IMR-90 (cell line): ENCODE measurements around the gene RDH11. TPM values are rescaled to one million over a fixed set of nuclear protein-coding genes. Genes with fewer than 3 reads are reported as not detected.

Experiments
- ATAC-seq: fragments of 200-7000 bp; cut with Tn5 transposase; 2 replicates; pipeline ENCODE4 v1.9.1; 2020; ENCODE audit warnings: low read depth, mild to moderate bottlenecking, moderate library complexity
- BruUV-seq: library from RNA; stranded (reverse); fragments of 400-500 nt; replicated peaks from 2 replicates; lab custom pipeline; 2021; lab: Mats Ljungman, UMichigan
- CTCF ChIA-PET: fragments of 300-600 bp; formaldehyde crosslinking; extraction: SDS; loops from one replicate; lab custom pipeline; 2021; ENCODE audit warnings: antibody characterized with exemption; lab: Yijun Ruan, JAX
- POLR2A ChIA-PET: fragments of 300-600 bp; sonication (Branson Sonifier 250); formaldehyde crosslinking; loops from one replicate; lab custom pipeline; 2022; ENCODE audit warnings: antibody characterized with exemption; ENCODE audit not compliant: unreplicated experiment; lab: Charles Lee
- DNase-seq: peaks from one replicate; pipeline ENCODE4 v3.0.0; 2013
- H2AFZ ChIP-seq: replicated peaks from 2 replicates; pipeline ENCODE3; 2013; ENCODE audit warnings: low read length, mild to moderate bottlenecking; ENCODE audit not compliant: poor library complexity
- H2AK5ac ChIP-seq: 2 replicates; pipeline ENCODE4 v1.6.1; 2013; ENCODE audit warnings: low read depth, low read length, inconsistent platforms
- H2AK9ac ChIP-seq: replicated peaks from 2 replicates; pipeline ENCODE3; 2013; ENCODE audit warnings: mild to moderate bottlenecking, low read depth, low read length, moderate library complexity; ENCODE audit not compliant: poor library complexity
- H2BK120ac ChIP-seq: 2 replicates; pipeline ENCODE4 v1.6.1; 2013; ENCODE audit warnings: low read depth, low read length, inconsistent platforms
- H2BK15ac ChIP-seq: 3 replicates; pipeline ENCODE4 v1.6.1; 2013; ENCODE audit warnings: low read depth, low read length, inconsistent platforms
- H2BK20ac ChIP-seq: 2 replicates; pipeline ENCODE4 v1.6.1; 2013; ENCODE audit warnings: low read depth, mild to moderate bottlenecking, inconsistent platforms, low read length, moderate library complexity
- H2BK5ac ChIP-seq: 2 replicates; pipeline ENCODE4 v1.6.1; 2013; ENCODE audit warnings: mild to moderate bottlenecking, low read depth, low read length, inconsistent platforms; ENCODE audit not compliant: poor library complexity, severe bottlenecking
- H3K14ac ChIP-seq: replicated peaks from 2 replicates; pipeline ENCODE4 v1.6.1; 2013; ENCODE audit warnings: low read depth, low read length, inconsistent platforms
- H3K18ac ChIP-seq: 2 replicates; pipeline ENCODE4 v1.6.1; 2013; ENCODE audit warnings: low read depth, low read length, control low read depth
- H3K23ac ChIP-seq: 2 replicates; pipeline ENCODE4 v1.6.1; 2013; ENCODE audit warnings: low read depth, low read length, inconsistent platforms
- H3K27ac ChIP-seq: 2 replicates; pipeline ENCODE4 v1.5.1; 2013; ENCODE audit warnings: mild to moderate bottlenecking, control low read depth, low read length; ENCODE audit not compliant: insufficient read depth
- H3K27me3 ChIP-seq: 2 replicates; pipeline ENCODE4 v1.6.1; 2013; ENCODE audit warnings: low read length; ENCODE audit not compliant: control insufficient read depth, insufficient read depth
- H3K36me3 ChIP-seq: 2 replicates; pipeline ENCODE4 v1.6.1; 2013; ENCODE audit warnings: low read length, mixed read lengths; ENCODE audit not compliant: control insufficient read depth, insufficient read depth
- H3K4ac ChIP-seq: 2 replicates; pipeline ENCODE4 v1.6.1; 2013; ENCODE audit warnings: low read depth, low read length, inconsistent platforms
- H3K4me1 ChIP-seq: 2 replicates; pipeline ENCODE4 v1.6.1; 2013; ENCODE audit warnings: low read length, mixed read lengths; ENCODE audit not compliant: control insufficient read depth, insufficient read depth
- H3K4me2 ChIP-seq: 2 replicates; pipeline ENCODE4 v1.6.1; 2013; ENCODE audit warnings: low read depth, mild to moderate bottlenecking, control low read depth, low read length, moderate library complexity
- H3K4me3 ChIP-seq: 2 replicates; pipeline ENCODE4 v1.5.1; 2013; ENCODE audit warnings: low read depth, mild to moderate bottlenecking, control low read depth, low read length, moderate library complexity; ENCODE audit not compliant: insufficient read depth
- H3K56ac ChIP-seq: 2 replicates; pipeline ENCODE4 v1.6.1; 2013; ENCODE audit warnings: low read length, inconsistent platforms; ENCODE audit not compliant: insufficient read depth; ENCODE audit errors: extremely low read depth
- H3K79me1 ChIP-seq, 2 experiments: 2 replicates each; pipeline ENCODE4 v1.6.1; 2013; ENCODE audit warnings: low read length in 2 of 2, inconsistent platforms in 1 of 2, low read depth in 1 of 2
- H3K9ac ChIP-seq: 2 replicates; pipeline ENCODE4 v1.6.1; 2013; ENCODE audit warnings: low read depth, low read length, control low read depth
- H3K9me1 ChIP-seq: 2 replicates; pipeline ENCODE4 v1.6.1; 2013; ENCODE audit warnings: low read length, inconsistent platforms; ENCODE audit not compliant: insufficient read depth
- H3K9me3 ChIP-seq: 2 replicates; pipeline ENCODE4 v1.6.1; 2013; ENCODE audit warnings: low read length; ENCODE audit not compliant: control insufficient read depth, insufficient read depth
- H4K20me1 ChIP-seq: 2 replicates; pipeline ENCODE4 v1.6.1; 2013; ENCODE audit warnings: low read length, inconsistent platforms; ENCODE audit not compliant: insufficient read depth
- H4K5ac ChIP-seq: 2 replicates; pipeline ENCODE4 v1.6.1; 2013; ENCODE audit warnings: mild to moderate bottlenecking, low read depth, low read length, control low read depth
- H4K8ac ChIP-seq, 2 experiments: 2 replicates each; pipeline ENCODE4 v1.6.1; 2013; ENCODE audit warnings: low read depth in 2 of 2, low read length in 2 of 2, control low read depth in 1 of 2, inconsistent platforms in 1 of 2
- H4K91ac ChIP-seq: 2 replicates; pipeline ENCODE4 v1.6.1; 2013; ENCODE audit warnings: low read depth, low read length, inconsistent platforms; ENCODE audit not compliant: insufficient read depth
- BHLHE40 ChIP-seq: fragments of 150-350 bp; IDR thresholded peaks from 2 replicates; pipeline ENCODE4 v1.6.1; 2016; ENCODE audit warnings: mild to moderate bottlenecking, low read depth, low read length
- CEBPB ChIP-seq: IDR thresholded peaks from 2 replicates; pipeline ENCODE4 v1.6.1; 2012; ENCODE audit warnings: low read depth, low read length, improper control_type of control experiment
- CHD1 ChIP-seq: IDR thresholded peaks from 2 replicates; pipeline ENCODE4 v1.6.1; 2012; ENCODE audit warnings: low read depth, low read length, improper control_type of control experiment
- CTCF ChIP-seq: conservative IDR thresholded peaks from 2 replicates; pipeline ENCODE4 v1.5.1; 2012; ENCODE audit warnings: mild to moderate bottlenecking, low read depth, low read length, improper control_type of control experiment
- ELK1 ChIP-seq: fragments of 150-350 bp; IDR thresholded peaks from 2 replicates; pipeline ENCODE4 v1.6.1; 2016; ENCODE audit warnings: low read depth, mild to moderate bottlenecking, low read length, moderate library complexity, borderline replicate concordance
- FOS ChIP-seq: fragments of 150-350 bp; IDR thresholded peaks from 2 replicates; pipeline ENCODE4 v1.6.1; 2016; ENCODE audit warnings: low read depth, low read length
- MAFK ChIP-seq: IDR thresholded peaks from 2 replicates; pipeline ENCODE4 v1.6.1; 2012; ENCODE audit warnings: low read depth, low read length, improper control_type of control experiment
- MAZ ChIP-seq: IDR thresholded peaks from 2 replicates; pipeline ENCODE4 v1.6.1; 2012; ENCODE audit warnings: low read depth, mild to moderate bottlenecking, low read length, improper control_type of control experiment, moderate library complexity, borderline replicate concordance
- MXI1 ChIP-seq: IDR thresholded peaks from 2 replicates; pipeline ENCODE4 v1.6.1; 2012; ENCODE audit warnings: low read depth, mild to moderate bottlenecking, low read length, moderate library complexity, borderline replicate concordance
- NFE2L2 ChIP-seq: fragments of 150-350 bp; IDR thresholded peaks from 2 replicates; pipeline ENCODE4 v1.6.1; 2016; ENCODE audit warnings: low read depth, mild to moderate bottlenecking, low read length
- POLR2A ChIP-seq: IDR thresholded peaks from 2 replicates; pipeline ENCODE4 v1.6.1; 2012; ENCODE audit warnings: mild to moderate bottlenecking, low read depth, low read length
- RAD21 ChIP-seq: IDR thresholded peaks from 2 replicates; pipeline ENCODE4 v1.6.1; 2012; ENCODE audit warnings: low read length, improper control_type of control experiment
- RCOR1 ChIP-seq: IDR thresholded peaks from 2 replicates; pipeline ENCODE4 v1.6.1; 2012; ENCODE audit warnings: mild to moderate bottlenecking, low read length, improper control_type of control experiment; ENCODE audit not compliant: insufficient replicate concordance
- RFX5 ChIP-seq: IDR thresholded peaks from 2 replicates; pipeline ENCODE4 v1.8.0; 2012; ENCODE audit warnings: low read depth, mild to moderate bottlenecking, low read length, moderate library complexity
- SMC3 ChIP-seq: fragments of 150-350 bp; IDR thresholded peaks from 2 replicates; pipeline ENCODE4 v1.6.1; 2016; ENCODE audit warnings: low read depth, mild to moderate bottlenecking, antibody characterized with exemption, low read length, moderate library complexity
- USF2 ChIP-seq: fragments of 150-350 bp; IDR thresholded peaks from 2 replicates; pipeline ENCODE4 v1.6.1; 2017; ENCODE audit warnings: mild to moderate bottlenecking, antibody characterized with exemption, low read length, low read depth
- WGBS, 2 experiments: methylation state at CpG; one replicate each; pipeline versions ENCODE4 v1.1.5 to v1.1.7; 2013; ENCODE audit warnings: missing lambda C conversion rate in 2 of 2; ENCODE audit not compliant: insufficient read length in 1 of 2; ENCODE audit errors: extremely low coverage in 2 of 2; 5-methylcytosine and 5-hydroxymethylcytosine counted together
- dilution Hi-C: fragments of 300-500 bp; cut with HindIII; formaldehyde crosslinking; loops from one replicate; pipeline ENCODE4 v1.14.3; 2018; ENCODE audit warnings: low sequenced_read_pairs; ENCODE audit not compliant: unreplicated experiment
- in situ Hi-C: fragments of 300-500 bp; cut with MboI; formaldehyde crosslinking; loops from 3 replicates; pipeline ENCODE4 v1.14.3; 2019; ENCODE audit warnings: low sequenced_read_pairs, inconsistent platforms, mixed read lengths
- intact Hi-C: fragments of 100-400 bp; cut with micrococcal nuclease; formaldehyde crosslinking; loops from 2 replicates; pipeline ENCODE4 v1.10.0; 2022
- polyA plus RNA-seq, 3 experiments: library from polyadenylated mRNA; depleted of rRNA; stranded (reverse); fragments of >200 nt; gene quantifications; 2 replicates each; pipeline ENCODE4 v1.2.3, GENCODE V29; 2012; ENCODE audit warnings: low replicate concordance in 1 of 3
- total RNA-seq: library from RNA; depleted of rRNA; stranded (reverse); fragments of >200 nt; gene quantifications from 2 replicates; pipeline ENCODE4 v1.2.3, GENCODE V29; 2012

RDH11 gene
- total and polyA plus RNA-seq, 2 of the 4 experiments (the other 2 are of a cell fraction), result 77.3 to 149 TPM

GRCh38 chr14:67663633-67664032 is 31.9 kb downstream of the RDH11 start:
- WGBS, 2 experiments, result no CpG with 5 or more reads among the region's 4 CpGs
- H3K18ac ChIP-seq, result no peak overlapping the region
- intact Hi-C loops, result no loop called here

More at GRCh38 chr14:67663633-67664032, 31.9 kb downstream of the RDH11 start:
- no peak overlapping the region for H4K5ac ChIP-seq
- H4K8ac ChIP-seq, result no peak overlapping the region
- H3K23ac ChIP-seq, result no peak overlapping the region
- no peak overlapping the region for H3K4me2 ChIP-seq
- H2AK9ac ChIP-seq, result no peak overlapping the region
- peaks cover 47% of the 10 kb centered on the region for H4K20me1 ChIP-seq
- ATAC-seq (no peak), DNase-seq (no peak)
- CTCF ChIA-PET, result interaction anchor here (0.6 to 1.4 kb wide), 3 partner anchors 10 to 236 kb away, joined by 3 to 7 read pairs (median 3); no protein-coding TSS in a partner anchor
- H2BK15ac ChIP-seq, result no peak overlapping the region
- H4K91ac ChIP-seq, result no peak overlapping the region
- H3K4ac ChIP-seq, result no peak overlapping the region
- TF ChIP-seq CHD1 (no peak), NFE2L2 (no peak), MXI1 (no peak), MAFK (no peak), BHLHE40 (no peak), ELK1 (no peak), USF2 (no peak), CEBPB (no peak), MAZ (no peak), RAD21 (no peak), SMC3 (no peak), RFX5 (no peak), CTCF (no peak), RCOR1 (no peak), FOS (no peak), POLR2A (no peak)
- H2AFZ ChIP-seq, result no peak overlapping the region
- H3K36me3 ChIP-seq, result peaks cover 10% of the 10 kb centered on the region
- H3K9me3 ChIP-seq, result no peaks in the 10 kb centered on the region
- BruUV-seq, result no TSS peak
- in situ Hi-C loops, result no loop called here
- H2BK5ac ChIP-seq, result no peak overlapping the region
- H3K27me3 ChIP-seq, result no peaks in the 10 kb centered on the region
- no peak overlapping the region for H2BK20ac ChIP-seq
- POLR2A ChIA-PET, result no interaction called here
- H2AK5ac ChIP-seq, result no peak overlapping the region
- no peak overlapping the region for H3K56ac ChIP-seq
- H2BK120ac ChIP-seq, result no peak overlapping the region
- 0 out of 2 replicates have a peak, but pooled peaks cover 5% of the 10 kb centered on the region for H3K9me1 ChIP-seq
- dilution Hi-C loops, result no loop called here
- no peak overlapping the region for H3K14ac ChIP-seq
- H3K9ac ChIP-seq, result no peak overlapping the region
- no peak overlapping the region for H3K27ac ChIP-seq
- H3K4me1 ChIP-seq, result peaks cover 5% of the 10 kb centered on the region
- peaks cover 9 to 62% of the 10 kb centered on the region in 2 experiments; a peak in 3 of 4 replicates for H3K79me1 ChIP-seq
- H3K4me3 ChIP-seq, result no peak overlapping the region
